ENCODE measurements around the gene UBR3.

Gene UBR3

DNA sequence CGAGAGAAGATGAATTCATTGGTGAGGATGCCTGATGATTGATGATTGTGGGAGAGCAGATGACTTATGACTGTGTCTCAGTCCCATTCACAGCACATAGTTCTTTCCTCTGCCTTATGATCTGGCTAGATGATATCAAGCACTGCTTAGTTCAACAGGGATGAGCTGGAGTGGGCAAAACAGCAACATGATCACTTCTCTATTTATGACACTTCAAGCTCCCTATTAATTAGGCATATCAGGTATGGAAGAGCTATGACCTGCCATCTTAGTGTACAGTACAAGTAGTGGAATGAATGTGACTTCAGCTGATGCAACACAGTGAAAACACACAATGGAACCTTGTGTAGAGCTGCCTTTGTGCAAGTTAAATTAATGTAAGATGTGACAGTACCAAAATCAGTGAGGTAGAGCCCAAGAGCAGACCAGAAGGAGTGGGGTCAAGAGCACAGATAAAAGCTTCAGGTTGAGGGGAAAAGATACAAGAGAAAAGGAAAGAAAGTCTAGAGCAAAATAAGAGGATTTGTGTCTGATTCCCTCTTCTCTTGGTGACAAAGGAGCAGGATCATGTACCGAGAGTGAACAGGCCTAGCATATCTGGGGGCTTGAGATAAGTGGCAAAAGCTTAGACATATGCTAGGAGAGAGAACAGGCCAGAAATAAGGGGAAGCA is 257.7 kb downstream of the UBR3 start:
- no peak for TF ChIP-seq GABPA (IDR thresholded peaks at IDR 0.05; ENCODE audit: low read depth)
- DNase-seq (ENCODE audit: low read depth in 1 of 2, low spot score in 1 of 2): no peak
- H3K27ac ChIP-seq (replicated peaks): no peak overlapping the region

DNA sequence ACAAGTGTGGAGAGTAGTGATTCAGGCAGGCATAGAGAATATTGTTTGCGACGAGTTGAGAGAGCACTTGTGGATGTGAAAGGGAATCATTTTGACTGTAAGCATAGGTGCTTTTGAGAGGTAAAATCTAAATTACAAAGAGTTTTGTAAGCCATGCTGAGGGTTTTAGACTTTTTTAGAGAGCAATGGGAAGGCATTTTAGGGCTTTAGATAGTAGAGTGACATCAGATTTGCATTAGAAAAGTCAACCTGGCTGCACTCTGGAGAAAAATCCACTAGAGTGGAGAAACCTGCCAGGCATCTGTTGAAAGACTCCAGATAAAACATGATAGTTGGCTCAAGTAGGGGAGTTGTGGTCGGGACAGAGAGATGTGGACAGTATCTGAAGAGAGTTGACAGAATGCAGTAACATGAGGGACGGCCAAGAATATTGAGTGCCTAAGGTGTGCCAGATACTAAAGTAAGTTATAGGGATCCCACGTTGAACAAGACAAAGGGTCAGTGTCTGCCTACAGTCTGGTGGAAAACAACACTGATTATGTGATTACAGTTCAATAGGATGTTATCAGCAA is 258.9 kb downstream of the UBR3 start:
- DNase-seq (ENCODE audit: low read depth in 1 of 2, low spot score in 1 of 2): no peak
- H3K27me3 ChIP-seq (ENCODE audit: insufficient read depth, poor library complexity, severe bottlenecking): no peaks in the 10 kb centered on the region
- H3K4me3 ChIP-seq (replicated peaks; ENCODE audit: insufficient read depth, low read length): no peak overlapping the region
- H3K27ac ChIP-seq (replicated peaks): no peak overlapping the region
- TF ChIP-seq, protein P1, sequence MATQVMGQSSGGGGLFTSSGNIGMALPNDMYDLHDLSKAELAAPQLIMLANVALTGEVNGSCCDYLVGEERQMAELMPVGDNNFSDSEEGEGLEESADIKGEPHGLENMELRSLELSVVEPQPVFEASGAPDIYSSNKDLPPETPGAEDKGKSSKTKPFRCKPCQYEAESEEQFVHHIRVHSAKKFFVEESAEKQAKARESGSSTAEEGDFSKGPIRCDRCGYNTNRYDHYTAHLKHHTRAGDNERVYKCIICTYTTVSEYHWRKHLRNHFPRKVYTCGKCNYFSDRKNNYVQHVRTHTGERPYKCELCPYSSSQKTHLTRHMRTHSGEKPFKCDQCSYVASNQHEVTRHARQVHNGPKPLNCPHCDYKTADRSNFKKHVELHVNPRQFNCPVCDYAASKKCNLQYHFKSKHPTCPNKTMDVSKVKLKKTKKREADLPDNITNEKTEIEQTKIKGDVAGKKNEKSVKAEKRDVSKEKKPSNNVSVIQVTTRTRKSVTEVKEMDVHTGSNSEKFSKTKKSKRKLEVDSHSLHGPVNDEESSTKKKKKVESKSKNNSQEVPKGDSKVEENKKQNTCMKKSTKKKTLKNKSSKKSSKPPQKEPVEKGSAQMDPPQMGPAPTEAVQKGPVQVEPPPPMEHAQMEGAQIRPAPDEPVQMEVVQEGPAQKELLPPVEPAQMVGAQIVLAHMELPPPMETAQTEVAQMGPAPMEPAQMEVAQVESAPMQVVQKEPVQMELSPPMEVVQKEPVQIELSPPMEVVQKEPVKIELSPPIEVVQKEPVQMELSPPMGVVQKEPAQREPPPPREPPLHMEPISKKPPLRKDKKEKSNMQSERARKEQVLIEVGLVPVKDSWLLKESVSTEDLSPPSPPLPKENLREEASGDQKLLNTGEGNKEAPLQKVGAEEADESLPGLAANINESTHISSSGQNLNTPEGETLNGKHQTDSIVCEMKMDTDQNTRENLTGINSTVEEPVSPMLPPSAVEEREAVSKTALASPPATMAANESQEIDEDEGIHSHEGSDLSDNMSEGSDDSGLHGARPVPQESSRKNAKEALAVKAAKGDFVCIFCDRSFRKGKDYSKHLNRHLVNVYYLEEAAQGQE (IDR thresholded peaks at IDR 0.05; ENCODE audit: insufficient replicate concordance, low read depth): no peak
- TF ChIP-seq SPI1 (IDR thresholded peaks at IDR 0.05; ENCODE audit: borderline replicate concordance, low read depth) (no peak), GABPA (IDR thresholded peaks at IDR 0.05; ENCODE audit: low read depth) (no peak), POLR2AphosphoS5 (IDR thresholded peaks at IDR 0.05; ENCODE audit: low read depth) (no peak)
- TF ChIP-seq, protein P2, sequence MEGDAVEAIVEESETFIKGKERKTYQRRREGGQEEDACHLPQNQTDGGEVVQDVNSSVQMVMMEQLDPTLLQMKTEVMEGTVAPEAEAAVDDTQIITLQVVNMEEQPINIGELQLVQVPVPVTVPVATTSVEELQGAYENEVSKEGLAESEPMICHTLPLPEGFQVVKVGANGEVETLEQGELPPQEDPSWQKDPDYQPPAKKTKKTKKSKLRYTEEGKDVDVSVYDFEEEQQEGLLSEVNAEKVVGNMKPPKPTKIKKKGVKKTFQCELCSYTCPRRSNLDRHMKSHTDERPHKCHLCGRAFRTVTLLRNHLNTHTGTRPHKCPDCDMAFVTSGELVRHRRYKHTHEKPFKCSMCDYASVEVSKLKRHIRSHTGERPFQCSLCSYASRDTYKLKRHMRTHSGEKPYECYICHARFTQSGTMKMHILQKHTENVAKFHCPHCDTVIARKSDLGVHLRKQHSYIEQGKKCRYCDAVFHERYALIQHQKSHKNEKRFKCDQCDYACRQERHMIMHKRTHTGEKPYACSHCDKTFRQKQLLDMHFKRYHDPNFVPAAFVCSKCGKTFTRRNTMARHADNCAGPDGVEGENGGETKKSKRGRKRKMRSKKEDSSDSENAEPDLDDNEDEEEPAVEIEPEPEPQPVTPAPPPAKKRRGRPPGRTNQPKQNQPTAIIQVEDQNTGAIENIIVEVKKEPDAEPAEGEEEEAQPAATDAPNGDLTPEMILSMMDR (IDR thresholded peaks at IDR 0.05; ENCODE audit: insufficient read depth, low read length): no peak

More for the DNA sequence above, 257.7 kb downstream of the UBR3 start:
- Histone ChIP-seq H3K4me3 (replicated peaks; ENCODE audit: insufficient read depth, low read length) (no peak overlapping the region), H3K27me3 (ENCODE audit: insufficient read depth, poor library complexity, severe bottlenecking) (no peaks in the 10 kb centered on the region)

DNA sequence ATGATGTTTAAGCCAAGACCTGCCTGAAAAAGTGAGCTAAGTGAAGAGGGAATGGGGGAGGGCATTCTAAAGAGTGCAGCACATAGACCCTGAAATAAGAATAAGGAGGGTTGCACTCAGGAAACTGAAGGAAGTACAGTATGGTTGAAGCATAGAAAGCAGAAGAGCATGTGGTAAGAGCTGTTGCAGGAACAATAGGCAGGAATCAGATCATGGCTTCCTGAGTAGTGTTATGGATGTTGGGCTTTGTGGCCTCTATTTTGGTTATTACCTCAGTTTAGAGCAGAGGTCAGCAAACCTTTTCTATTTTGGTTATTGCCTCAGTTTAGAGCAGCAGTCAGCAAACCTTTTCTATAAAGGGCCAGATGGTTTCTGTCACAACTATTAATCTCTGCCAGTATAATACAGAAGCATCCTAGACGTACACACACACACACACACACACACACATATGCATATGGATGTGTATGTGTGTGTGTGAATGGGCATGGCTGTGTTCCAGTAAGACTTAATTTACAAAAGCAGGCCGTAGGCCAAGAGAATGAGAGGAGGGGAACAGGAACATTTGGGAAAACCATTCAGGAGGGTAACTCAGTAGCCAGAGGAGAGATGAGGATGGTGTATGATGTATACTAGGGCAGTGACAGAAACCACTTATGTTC is 259.6 kb downstream of the UBR3 start:
- Histone ChIP-seq H3K27me3 (ENCODE audit: insufficient read depth, poor library complexity, severe bottlenecking) (no peaks in the 10 kb centered on the region), H3K4me3 (replicated peaks; ENCODE audit: insufficient read depth, low read length) (no peak overlapping the region), H3K27ac (replicated peaks) (no peak overlapping the region)
- TF ChIP-seq POLR2AphosphoS5 (IDR thresholded peaks at IDR 0.05; ENCODE audit: low read depth) (no peak), GABPA (IDR thresholded peaks at IDR 0.05; ENCODE audit: low read depth) (no peak), SPI1 (IDR thresholded peaks at IDR 0.05; ENCODE audit: borderline replicate concordance, low read depth) (no peak)
- TF ChIP-seq, protein P2 (IDR thresholded peaks at IDR 0.05; ENCODE audit: insufficient read depth, low read length): no peak
- TF ChIP-seq, protein P1 (IDR thresholded peaks at IDR 0.05; ENCODE audit: insufficient replicate concordance, low read depth): no peak
- DNase-seq (ENCODE audit: low read depth in 1 of 2, low spot score in 1 of 2): no peak

DNA sequence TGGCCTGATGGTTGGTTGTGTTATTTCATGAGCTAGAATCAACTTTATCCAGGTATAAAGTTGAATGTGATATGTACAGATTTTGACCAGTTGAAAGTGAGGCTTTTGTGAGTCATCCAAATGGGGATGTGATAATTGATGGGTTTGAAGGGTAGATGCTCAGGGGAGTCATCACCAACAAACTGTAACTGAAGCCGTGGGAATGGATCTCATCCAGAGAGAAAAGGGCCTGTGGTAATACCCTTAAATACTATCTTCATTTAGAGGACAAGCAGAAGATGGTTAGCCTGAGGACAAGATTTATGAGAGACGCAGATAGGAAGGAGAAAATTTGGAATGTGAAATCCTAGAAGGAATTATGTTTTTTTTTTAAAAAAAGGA is 260.1 kb downstream of the UBR3 start:
- no peak overlapping the region for H3K4me3 ChIP-seq (replicated peaks; ENCODE audit: insufficient read depth, low read length)
- TF ChIP-seq, protein P2 (IDR thresholded peaks at IDR 0.05; ENCODE audit: insufficient read depth, low read length): no peak
- TF ChIP-seq POLR2AphosphoS5 (IDR thresholded peaks at IDR 0.05; ENCODE audit: low read depth) (no peak), GABPA (IDR thresholded peaks at IDR 0.05; ENCODE audit: low read depth) (no peak), SPI1 (IDR thresholded peaks at IDR 0.05; ENCODE audit: borderline replicate concordance, low read depth) (no peak)
- TF ChIP-seq, protein P1 (IDR thresholded peaks at IDR 0.05; ENCODE audit: insufficient replicate concordance, low read depth): no peak
- no peak for DNase-seq (ENCODE audit: low read depth in 1 of 2, low spot score in 1 of 2)
- no peak overlapping the region for H3K27ac ChIP-seq (replicated peaks)
- no peaks in the 10 kb centered on the region for H3K27me3 ChIP-seq (ENCODE audit: insufficient read depth, poor library complexity, severe bottlenecking)

Data from HL-60 (cell line).